ENCODE data around the gene ALS2.

DNA sequence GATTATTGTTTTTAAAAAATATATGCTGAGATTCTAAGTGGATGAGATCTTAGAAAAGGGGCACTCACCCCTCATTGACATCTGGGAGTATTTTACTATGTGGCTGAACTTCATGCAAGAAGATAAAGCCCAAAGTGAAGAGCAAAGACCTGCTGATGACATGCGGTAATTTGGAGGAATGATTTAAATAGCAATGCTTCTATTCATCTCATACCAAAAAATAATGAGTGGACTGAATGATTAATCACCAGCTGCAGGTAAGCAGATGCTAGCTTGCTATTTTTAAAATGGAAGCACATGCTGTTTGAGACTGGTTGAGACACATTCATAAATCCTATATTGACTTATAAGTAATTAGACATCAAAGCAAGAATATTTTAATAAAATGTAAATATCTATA is 12.9 kb upstream of the ALS2 start:
- TF ChIP-seq, protein P1, sequence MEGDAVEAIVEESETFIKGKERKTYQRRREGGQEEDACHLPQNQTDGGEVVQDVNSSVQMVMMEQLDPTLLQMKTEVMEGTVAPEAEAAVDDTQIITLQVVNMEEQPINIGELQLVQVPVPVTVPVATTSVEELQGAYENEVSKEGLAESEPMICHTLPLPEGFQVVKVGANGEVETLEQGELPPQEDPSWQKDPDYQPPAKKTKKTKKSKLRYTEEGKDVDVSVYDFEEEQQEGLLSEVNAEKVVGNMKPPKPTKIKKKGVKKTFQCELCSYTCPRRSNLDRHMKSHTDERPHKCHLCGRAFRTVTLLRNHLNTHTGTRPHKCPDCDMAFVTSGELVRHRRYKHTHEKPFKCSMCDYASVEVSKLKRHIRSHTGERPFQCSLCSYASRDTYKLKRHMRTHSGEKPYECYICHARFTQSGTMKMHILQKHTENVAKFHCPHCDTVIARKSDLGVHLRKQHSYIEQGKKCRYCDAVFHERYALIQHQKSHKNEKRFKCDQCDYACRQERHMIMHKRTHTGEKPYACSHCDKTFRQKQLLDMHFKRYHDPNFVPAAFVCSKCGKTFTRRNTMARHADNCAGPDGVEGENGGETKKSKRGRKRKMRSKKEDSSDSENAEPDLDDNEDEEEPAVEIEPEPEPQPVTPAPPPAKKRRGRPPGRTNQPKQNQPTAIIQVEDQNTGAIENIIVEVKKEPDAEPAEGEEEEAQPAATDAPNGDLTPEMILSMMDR (IDR thresholded peaks at IDR 0.05): no peak
- TF ChIP-seq POLR2A (IDR thresholded peaks at IDR 0.05): no peak
